Cardiac muscle cell (in vitro differentiated cells and primary cell): ENCODE results near the gene ANKDD1B. TPM values are rescaled to one million over a fixed set of nuclear protein-coding genes. Genes with fewer than 3 reads are reported as not detected.

Source experiments
- DNase-seq, 2 donors: peaks; one replicate each; pipeline versions ENCODE4 v3.0.0 to v3.0.0-alpha.2; 2010 to 2017; ENCODE audit warnings: low read depth in 1 of 2, low spot score in 1 of 2
- H3K27ac ChIP-seq: fragments of 200-600 bp; sonication (generic); 2 replicates; pipeline ENCODE4 v1.5.1; 2016
- H3K27me3 ChIP-seq: fragments of 200-600 bp; sonication (generic); 2 replicates; pipeline ENCODE4 v1.6.0; 2016; ENCODE audit warnings: control low read depth
- H3K36me3 ChIP-seq: fragments of 200-600 bp; sonication (generic); 2 replicates; pipeline ENCODE4 v1.5.1; 2016; ENCODE audit warnings: control low read depth
- H3K4me1 ChIP-seq: fragments of 200-600 bp; sonication (generic); 2 replicates; pipeline ENCODE4 v1.8.1; 2017; ENCODE audit warnings: low read depth, mild to moderate bottlenecking, mixed run types
- H3K4me3 ChIP-seq: fragments of 200-600 bp; sonication (generic); 2 replicates; pipeline ENCODE4 v1.5.1; 2016; ENCODE audit warnings: mild to moderate bottlenecking
- H3K9me3 ChIP-seq: fragments of 200-600 bp; sonication (generic); 2 replicates; pipeline ENCODE4 v1.5.1; 2017; ENCODE audit warnings: low read depth, mild to moderate bottlenecking, control low read depth
- polyA plus RNA-seq: library from polyadenylated mRNA; unstranded; fragments of >200 nt; fragmentation: Nextera tagmentation; extraction: Ambion mirVana; gene quantifications from 2 replicates; pipeline ENCODE4 v1.2.1, GENCODE V29; 2016
- total RNA-seq: library from RNA; depleted of rRNA; stranded (reverse); fragments of >200 nt; gene quantifications from 2 replicates; pipeline ENCODE4 v1.2.3, GENCODE V29; 2016
- TF ChIP-seq, protein P1 (sequence below): IDR thresholded peaks from 2 replicates; pipeline ENCODE4 v1.5.1; 2012; ENCODE audit warnings: low read depth, mild to moderate bottlenecking, low read length

ANKDD1B gene
- total and polyA plus RNA-seq, 2 experiments from 2014 or later = 0.09 TPM; not detected in 1

GRCh38 chr5:75720882-75721281 is 109.6 kb downstream of the ANKDD1B start:
- Histone ChIP-seq H3K4me1 (peaks cover 8% of the 10 kb centered on the region), H3K9me3 (no peaks in the 10 kb centered on the region)
- TF ChIP-seq, protein P1, sequence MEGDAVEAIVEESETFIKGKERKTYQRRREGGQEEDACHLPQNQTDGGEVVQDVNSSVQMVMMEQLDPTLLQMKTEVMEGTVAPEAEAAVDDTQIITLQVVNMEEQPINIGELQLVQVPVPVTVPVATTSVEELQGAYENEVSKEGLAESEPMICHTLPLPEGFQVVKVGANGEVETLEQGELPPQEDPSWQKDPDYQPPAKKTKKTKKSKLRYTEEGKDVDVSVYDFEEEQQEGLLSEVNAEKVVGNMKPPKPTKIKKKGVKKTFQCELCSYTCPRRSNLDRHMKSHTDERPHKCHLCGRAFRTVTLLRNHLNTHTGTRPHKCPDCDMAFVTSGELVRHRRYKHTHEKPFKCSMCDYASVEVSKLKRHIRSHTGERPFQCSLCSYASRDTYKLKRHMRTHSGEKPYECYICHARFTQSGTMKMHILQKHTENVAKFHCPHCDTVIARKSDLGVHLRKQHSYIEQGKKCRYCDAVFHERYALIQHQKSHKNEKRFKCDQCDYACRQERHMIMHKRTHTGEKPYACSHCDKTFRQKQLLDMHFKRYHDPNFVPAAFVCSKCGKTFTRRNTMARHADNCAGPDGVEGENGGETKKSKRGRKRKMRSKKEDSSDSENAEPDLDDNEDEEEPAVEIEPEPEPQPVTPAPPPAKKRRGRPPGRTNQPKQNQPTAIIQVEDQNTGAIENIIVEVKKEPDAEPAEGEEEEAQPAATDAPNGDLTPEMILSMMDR = no peak

More at GRCh38 chr5:75720882-75721281, 109.6 kb downstream of the ANKDD1B start:
- H3K27me3 ChIP-seq = peaks cover 9% of the 10 kb centered on the region
- no peak overlapping the region for H3K4me3 ChIP-seq
- no peak overlapping the region for H3K27ac ChIP-seq
- DNase-seq = no peak
- no peaks in the 10 kb centered on the region for H3K36me3 ChIP-seq

Other genes with a start within 250 kb of the ANKDD1B start
- gene CERT1, start 99.8 kb upstream of the ANKDD1B start, total RNA-seq = 11.1 and 12.8 TPM in 2 replicates
- 17.5 and 20.9 TPM in 2 replicates for gene CERT1, start 99.8 kb upstream of the ANKDD1B start, polyA plus RNA-seq
- 9.0 and 11.7 TPM in 2 replicates for gene POLK, start 99.6 kb upstream of the ANKDD1B start, total RNA-seq
- 10.0 and 11.4 TPM in 2 replicates for gene POLK, start 99.6 kb upstream of the ANKDD1B start, polyA plus RNA-seq
- 12.5 and 16.5 TPM in 2 replicates for gene POC5, start 106.0 kb downstream of the ANKDD1B start, total RNA-seq
- gene POC5, start 106.0 kb downstream of the ANKDD1B start, polyA plus RNA-seq = 9.3 and 15.4 TPM in 2 replicates